Measurements from ENCODE around the gene IGSF3.
"Not testable (repeated sequence)": the region's sequence is repeated elsewhere in the genome, so short reads cannot be mapped to it uniquely, and the experiment has no call there.

The IGSF3 gene

GRCh38 chr1:116624040-116624439, 43.5 kb downstream of the IGSF3 start:
- no peak overlapping the region for H3K9ac ChIP-seq (ENCODE audit: low read depth, low read length)
- no peak overlapping the region for H3K4me3 ChIP-seq (ENCODE audit: low read length)
- no peaks in the 10 kb centered on the region for H3K27me3 ChIP-seq (ENCODE audit: insufficient read depth, low read length)
- no peaks in the 10 kb centered on the region; the same call in 1 of the 2 replicates for H3K9me3 ChIP-seq (ENCODE audit: insufficient read depth, low read depth, low read length)
- H3K27ac ChIP-seq (ENCODE audit: low read length) = no peak overlapping the region
- no peaks in the 10 kb centered on the region for H3K36me3 ChIP-seq (ENCODE audit: insufficient read depth, low read depth, low read length)
- peaks cover 3% of the 10 kb centered on the region; the same call in 1 of the 2 replicates for H3K4me1 ChIP-seq (ENCODE audit: insufficient read depth, low read length)

- H3K27ac ChIP-seq (ENCODE audit: low read length); H3K4me3 ChIP-seq (ENCODE audit: low read length); H3K4me1 ChIP-seq (ENCODE audit: insufficient read depth, low read length); H3K9ac ChIP-seq (ENCODE audit: low read depth, low read length); H3K9me3 ChIP-seq (ENCODE audit: insufficient read depth, low read depth, low read length); H3K27me3 ChIP-seq (ENCODE audit: insufficient read depth, low read length); H3K36me3 ChIP-seq (ENCODE audit: insufficient read depth, low read depth, low read length): not testable (repeated sequence)
Observed at GRCh38 chr1:116622496-116622895, 45.0 kb downstream of the IGSF3 start.

GRCh38 chr1:116621756-116622155, 45.8 kb downstream of the IGSF3 start:
- not testable (repeated sequence) for H3K9ac ChIP-seq (ENCODE audit: low read depth, low read length); H3K27ac ChIP-seq (ENCODE audit: low read length)

GRCh38 chr1:116620392-116620791, 47.1 kb downstream of the IGSF3 start:
- H3K27ac ChIP-seq (ENCODE audit: low read length); H3K9ac ChIP-seq (ENCODE audit: low read depth, low read length); H3K4me3 ChIP-seq (ENCODE audit: low read length); H3K36me3 ChIP-seq (ENCODE audit: insufficient read depth, low read depth, low read length); H3K9me3 ChIP-seq (ENCODE audit: insufficient read depth, low read depth, low read length); H3K27me3 ChIP-seq (ENCODE audit: insufficient read depth, low read length); H3K4me1 ChIP-seq (ENCODE audit: insufficient read depth, low read length): not testable (repeated sequence)

More at GRCh38 chr1:116621756-116622155, 45.8 kb downstream of the IGSF3 start:
- H3K4me1 ChIP-seq (ENCODE audit: insufficient read depth, low read length); H3K36me3 ChIP-seq (ENCODE audit: insufficient read depth, low read depth, low read length); H3K9me3 ChIP-seq (ENCODE audit: insufficient read depth, low read depth, low read length); H3K27me3 ChIP-seq (ENCODE audit: insufficient read depth, low read length); H3K4me3 ChIP-seq (ENCODE audit: low read length): not testable (repeated sequence)

GRCh38 chr1:116619106-116619505, 48.4 kb downstream of the IGSF3 start:
- H3K27ac ChIP-seq (ENCODE audit: low read length); H3K27me3 ChIP-seq (ENCODE audit: insufficient read depth, low read length); H3K36me3 ChIP-seq (ENCODE audit: insufficient read depth, low read depth, low read length); H3K9me3 ChIP-seq (ENCODE audit: insufficient read depth, low read depth, low read length); H3K4me1 ChIP-seq (ENCODE audit: insufficient read depth, low read length); H3K4me3 ChIP-seq (ENCODE audit: low read length); H3K9ac ChIP-seq (ENCODE audit: low read depth, low read length): not testable (repeated sequence)

GRCh38 chr1:116617808-116618207, 49.7 kb downstream of the IGSF3 start:
- H3K4me3 ChIP-seq (ENCODE audit: low read length); H3K4me1 ChIP-seq (ENCODE audit: insufficient read depth, low read length); H3K27ac ChIP-seq (ENCODE audit: low read length); H3K27me3 ChIP-seq (ENCODE audit: insufficient read depth, low read length); H3K9ac ChIP-seq (ENCODE audit: low read depth, low read length); H3K9me3 ChIP-seq (ENCODE audit: insufficient read depth, low read depth, low read length); H3K36me3 ChIP-seq (ENCODE audit: insufficient read depth, low read depth, low read length): not testable (repeated sequence)

GRCh38 chr1:116613825-116614224, 53.7 kb downstream of the IGSF3 start:
- H3K4me1 ChIP-seq (ENCODE audit: insufficient read depth, low read length); H3K9ac ChIP-seq (ENCODE audit: low read depth, low read length); H3K27me3 ChIP-seq (ENCODE audit: insufficient read depth, low read length); H3K9me3 ChIP-seq (ENCODE audit: insufficient read depth, low read depth, low read length); H3K27ac ChIP-seq (ENCODE audit: low read length); H3K4me3 ChIP-seq (ENCODE audit: low read length); H3K36me3 ChIP-seq (ENCODE audit: insufficient read depth, low read depth, low read length): not testable (repeated sequence)

GRCh38 chr1:116609801-116610371, 57.6 kb downstream of the IGSF3 start:
- not testable (repeated sequence) for H3K36me3 ChIP-seq (ENCODE audit: insufficient read depth, low read depth, low read length); H3K4me1 ChIP-seq (ENCODE audit: insufficient read depth, low read length); H3K9me3 ChIP-seq (ENCODE audit: insufficient read depth, low read depth, low read length); H3K27me3 ChIP-seq (ENCODE audit: insufficient read depth, low read length); H3K27ac ChIP-seq (ENCODE audit: low read length); H3K4me3 ChIP-seq (ENCODE audit: low read length); H3K9ac ChIP-seq (ENCODE audit: low read depth, low read length)

GRCh38 chr1:116608841-116609240, 58.7 kb downstream of the IGSF3 start:
- not testable (repeated sequence) for H3K27ac ChIP-seq (ENCODE audit: low read length); H3K4me3 ChIP-seq (ENCODE audit: low read length); H3K36me3 ChIP-seq (ENCODE audit: insufficient read depth, low read depth, low read length); H3K9ac ChIP-seq (ENCODE audit: low read depth, low read length); H3K27me3 ChIP-seq (ENCODE audit: insufficient read depth, low read length); H3K4me1 ChIP-seq (ENCODE audit: insufficient read depth, low read length); H3K9me3 ChIP-seq (ENCODE audit: insufficient read depth, low read depth, low read length)

- H3K4me3 ChIP-seq (ENCODE audit: low read length); H3K4me1 ChIP-seq (ENCODE audit: insufficient read depth, low read length); H3K9me3 ChIP-seq (ENCODE audit: insufficient read depth, low read depth, low read length); H3K36me3 ChIP-seq (ENCODE audit: insufficient read depth, low read depth, low read length); H3K9ac ChIP-seq (ENCODE audit: low read depth, low read length); H3K27me3 ChIP-seq (ENCODE audit: insufficient read depth, low read length); H3K27ac ChIP-seq (ENCODE audit: low read length): not testable (repeated sequence)
Observed at GRCh38 chr1:116608151-116608550, 59.4 kb downstream of the IGSF3 start.

- not testable (repeated sequence) for H3K27ac ChIP-seq (ENCODE audit: low read length); H3K9me3 ChIP-seq (ENCODE audit: insufficient read depth, low read depth, low read length); H3K36me3 ChIP-seq (ENCODE audit: insufficient read depth, low read depth, low read length); H3K27me3 ChIP-seq (ENCODE audit: insufficient read depth, low read length); H3K4me1 ChIP-seq (ENCODE audit: insufficient read depth, low read length); H3K4me3 ChIP-seq (ENCODE audit: low read length); H3K9ac ChIP-seq (ENCODE audit: low read depth, low read length)
Observed at GRCh38 chr1:116607463-116607862, 60.1 kb downstream of the IGSF3 start.

- not testable (repeated sequence) for H3K27ac ChIP-seq (ENCODE audit: low read length); H3K4me1 ChIP-seq (ENCODE audit: insufficient read depth, low read length); H3K36me3 ChIP-seq (ENCODE audit: insufficient read depth, low read depth, low read length); H3K9me3 ChIP-seq (ENCODE audit: insufficient read depth, low read depth, low read length); H3K4me3 ChIP-seq (ENCODE audit: low read length); H3K27me3 ChIP-seq (ENCODE audit: insufficient read depth, low read length); H3K9ac ChIP-seq (ENCODE audit: low read depth, low read length)
Observed at GRCh38 chr1:116606067-116606466, 61.5 kb downstream of the IGSF3 start.

GRCh38 chr1:116605315-116605714, 62.2 kb downstream of the IGSF3 start:
- H3K27me3 ChIP-seq (ENCODE audit: insufficient read depth, low read length) = no peaks in the 10 kb centered on the region
- H3K27ac ChIP-seq (ENCODE audit: low read length) = no peak overlapping the region
- peaks cover 9% of the 10 kb centered on the region for H3K4me1 ChIP-seq (ENCODE audit: insufficient read depth, low read length)
- no peak overlapping the region for H3K4me3 ChIP-seq (ENCODE audit: low read length)
- H3K36me3 ChIP-seq (ENCODE audit: insufficient read depth, low read depth, low read length) = no peaks in the 10 kb centered on the region
- H3K9me3 ChIP-seq (ENCODE audit: insufficient read depth, low read depth, low read length) = no peaks in the 10 kb centered on the region
- no peak overlapping the region for H3K9ac ChIP-seq (ENCODE audit: low read depth, low read length)
